ENCODE data around the gene TCIRG1. TPM values are rescaled to one million over a fixed set of nuclear protein-coding genes. Genes with fewer than 3 reads are reported as not detected.

The TCIRG1 gene, protein sequence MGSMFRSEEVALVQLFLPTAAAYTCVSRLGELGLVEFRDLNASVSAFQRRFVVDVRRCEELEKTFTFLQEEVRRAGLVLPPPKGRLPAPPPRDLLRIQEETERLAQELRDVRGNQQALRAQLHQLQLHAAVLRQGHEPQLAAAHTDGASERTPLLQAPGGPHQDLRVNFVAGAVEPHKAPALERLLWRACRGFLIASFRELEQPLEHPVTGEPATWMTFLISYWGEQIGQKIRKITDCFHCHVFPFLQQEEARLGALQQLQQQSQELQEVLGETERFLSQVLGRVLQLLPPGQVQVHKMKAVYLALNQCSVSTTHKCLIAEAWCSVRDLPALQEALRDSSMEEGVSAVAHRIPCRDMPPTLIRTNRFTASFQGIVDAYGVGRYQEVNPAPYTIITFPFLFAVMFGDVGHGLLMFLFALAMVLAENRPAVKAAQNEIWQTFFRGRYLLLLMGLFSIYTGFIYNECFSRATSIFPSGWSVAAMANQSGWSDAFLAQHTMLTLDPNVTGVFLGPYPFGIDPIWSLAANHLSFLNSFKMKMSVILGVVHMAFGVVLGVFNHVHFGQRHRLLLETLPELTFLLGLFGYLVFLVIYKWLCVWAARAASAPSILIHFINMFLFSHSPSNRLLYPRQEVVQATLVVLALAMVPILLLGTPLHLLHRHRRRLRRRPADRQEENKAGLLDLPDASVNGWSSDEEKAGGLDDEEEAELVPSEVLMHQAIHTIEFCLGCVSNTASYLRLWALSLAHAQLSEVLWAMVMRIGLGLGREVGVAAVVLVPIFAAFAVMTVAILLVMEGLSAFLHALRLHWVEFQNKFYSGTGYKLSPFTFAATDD
- 56.2 and 72.3 TPM in 2 replicates for total RNA-seq

DNA sequence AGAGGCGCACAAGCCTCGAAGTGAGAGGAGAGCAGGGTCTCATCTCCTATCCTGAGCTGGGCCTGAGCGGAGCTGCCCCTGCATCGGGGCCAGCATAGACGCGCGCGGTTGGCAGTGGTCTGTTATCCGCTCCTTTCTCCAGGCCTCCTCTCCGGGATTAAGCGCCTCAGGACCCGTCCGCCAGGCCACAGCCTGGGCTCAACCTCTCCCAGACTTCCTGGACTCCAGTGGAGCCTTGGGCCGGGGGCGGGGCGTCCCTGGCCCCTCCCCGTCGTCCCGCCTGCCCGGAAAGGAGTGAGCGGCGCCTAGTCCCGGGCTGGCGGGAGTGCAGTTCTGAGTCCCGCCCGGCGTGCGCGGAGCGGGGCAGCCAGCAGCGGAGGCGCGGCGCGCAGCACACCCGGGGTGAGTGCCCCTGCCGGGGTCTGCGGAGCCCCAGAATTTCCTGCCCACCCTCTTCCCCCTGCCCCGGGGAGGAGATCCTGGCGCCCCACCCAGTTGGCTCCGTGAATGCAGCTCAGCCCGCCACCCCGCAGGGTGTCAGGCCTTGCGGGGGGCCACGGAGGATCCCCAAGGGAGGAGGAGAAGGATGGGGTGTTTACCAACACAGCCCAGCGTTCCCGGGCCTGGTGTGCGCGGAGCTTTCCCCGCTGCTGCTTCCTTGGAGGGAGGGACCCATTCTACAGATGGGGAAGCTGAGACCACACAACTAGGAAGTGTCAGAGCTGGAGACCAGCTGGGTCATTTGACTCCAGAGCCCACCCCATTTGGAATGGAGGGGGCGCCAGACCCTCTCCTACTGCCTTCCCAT, at the start of gene TCIRG1:
TSS of gene TCIRG1 (plus strand) at position 308 of the 808 bp plus-strand sequence. CDS start 2,247 bp downstream, outside the sequence.

DNA sequence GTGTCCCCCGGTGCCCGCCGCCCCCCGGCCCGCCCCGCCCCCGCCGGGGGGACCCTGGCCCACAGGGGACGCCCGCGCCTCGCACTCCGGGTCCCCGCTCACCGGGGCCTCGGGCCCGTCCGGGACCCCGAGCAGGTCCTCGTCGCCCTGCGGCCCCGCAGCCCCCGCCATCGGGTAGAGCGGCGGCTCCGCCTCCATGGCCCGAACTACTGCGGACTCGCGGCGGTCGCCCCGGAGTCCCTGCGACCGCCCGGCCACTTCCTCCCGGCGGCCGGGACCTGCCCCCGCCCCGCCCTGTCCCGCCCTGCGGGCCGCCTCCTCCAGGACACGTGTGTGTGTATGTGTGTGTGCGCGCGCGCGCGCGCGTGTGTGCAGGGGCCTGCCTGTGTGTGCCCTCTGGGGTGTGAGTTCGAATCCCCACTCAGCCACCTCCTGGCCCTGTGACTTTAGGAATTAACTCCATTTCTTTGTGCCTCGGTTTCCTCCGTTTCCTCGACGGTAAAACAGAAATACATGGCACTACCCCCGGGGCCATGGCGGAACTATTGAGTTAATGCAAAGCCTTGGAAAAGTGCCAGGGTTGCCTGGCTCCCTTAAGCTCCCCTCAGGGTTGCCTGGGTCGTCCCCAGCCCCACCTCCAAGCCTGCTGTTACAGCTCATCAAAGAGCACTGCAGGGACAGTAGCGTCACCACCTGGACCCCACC, 34.8 kb upstream of the TCIRG1 start, which contains the start of gene UNC93B1:
TSS of gene UNC93B1 (minus strand) at position 252 of the 705 bp plus-strand sequence. CDS start at position 198, 54 bp downstream.

DNA sequence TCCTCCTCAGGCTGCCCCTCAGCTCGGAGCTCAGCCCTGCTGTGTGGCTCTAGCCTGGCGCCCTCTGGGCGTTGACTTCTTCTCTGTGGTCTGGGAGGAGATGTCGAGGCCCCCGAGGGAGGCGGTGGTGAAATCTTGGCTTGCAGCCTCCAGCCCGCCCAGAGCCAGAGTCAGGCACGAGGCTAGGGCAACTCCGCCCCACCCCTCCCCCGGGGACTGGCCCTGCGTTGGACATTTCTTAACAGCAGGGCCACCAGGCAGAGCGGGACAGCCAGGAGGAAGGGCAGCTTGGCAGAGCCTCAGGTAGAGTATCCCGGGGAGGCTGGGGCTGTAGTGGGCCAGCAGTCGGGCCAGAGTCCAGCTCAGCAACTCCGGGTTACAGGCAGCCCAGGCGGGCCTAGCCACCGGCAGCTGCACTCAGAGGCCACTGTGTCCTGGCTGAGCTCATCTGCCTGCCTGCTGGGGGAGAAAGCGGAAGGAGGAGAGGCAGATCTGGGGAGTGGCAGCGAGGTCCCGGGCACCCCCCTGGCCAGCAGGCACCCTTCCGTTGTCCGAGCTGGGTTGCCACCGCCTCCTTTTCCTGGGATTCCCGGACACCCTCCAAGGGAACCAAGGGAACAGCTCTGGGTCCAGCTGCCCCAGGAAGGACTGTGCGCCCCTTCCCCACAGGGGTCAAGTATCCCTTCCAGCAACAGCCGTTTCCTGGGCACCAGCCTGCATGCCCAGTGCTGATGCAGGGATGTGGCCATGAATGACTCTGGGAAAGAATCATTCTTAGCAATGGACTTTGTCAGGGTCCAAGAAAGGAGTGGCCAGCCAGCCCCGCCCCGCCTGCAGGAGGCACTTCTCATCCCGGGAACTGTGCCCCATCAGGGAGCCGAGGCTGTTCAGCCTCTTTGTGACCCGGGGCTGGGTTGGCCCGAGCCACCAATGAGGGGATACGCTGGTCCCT, 28.5 kb upstream of the TCIRG1 start, which contains the start of gene ALDH3B1:
TSS of gene ALDH3B1 (plus strand) at position 238 of the 952 bp plus-strand sequence. CDS start 4,971 bp downstream, outside the sequence.

DNA sequence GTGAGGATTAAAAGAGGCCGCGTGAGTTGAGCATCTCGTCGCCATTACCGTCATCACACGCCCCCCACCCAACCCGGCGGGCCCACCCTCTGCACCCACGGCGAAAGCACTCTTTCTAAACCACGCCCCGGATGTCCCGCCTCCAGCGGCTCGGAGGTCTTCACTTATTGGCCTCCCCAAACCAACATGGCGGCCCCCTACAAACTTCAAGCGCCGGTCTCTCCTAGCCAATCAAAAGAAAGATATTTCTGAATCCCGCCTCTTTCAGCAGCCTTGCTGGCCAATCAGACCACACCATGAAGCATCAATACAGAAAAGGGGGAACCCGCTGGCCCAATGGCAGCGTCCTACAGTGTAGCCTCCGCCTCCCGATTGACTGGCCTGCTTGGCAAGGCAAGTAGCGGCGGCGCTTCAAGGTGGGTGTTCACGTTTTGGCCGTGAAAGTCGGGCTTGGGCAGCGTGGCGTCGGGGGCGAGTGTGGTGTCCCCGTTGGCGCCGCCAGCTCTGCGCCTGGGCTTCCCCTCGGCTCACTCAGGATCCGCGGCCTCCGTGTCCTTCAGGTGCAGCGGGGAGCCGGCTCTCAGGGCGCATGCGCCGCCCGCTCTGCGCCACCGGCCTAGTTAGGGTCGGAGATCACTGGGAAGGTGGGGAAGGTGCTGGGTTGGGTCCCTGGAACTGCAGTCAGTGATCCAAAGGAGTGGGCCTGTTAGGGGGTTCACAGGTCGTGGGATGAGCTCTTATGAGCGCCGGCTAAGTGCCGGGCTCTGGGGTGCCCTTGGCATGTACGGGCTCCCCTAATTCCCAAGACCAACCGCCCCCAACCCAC, 8.3 kb upstream of the TCIRG1 start, which contains the start of gene NDUFS8:
TSS of gene NDUFS8 (plus strand) at position 364 of the 826 bp plus-strand sequence. CDS start 1,471 bp downstream, outside the sequence.

Other genes starting within 250 kb of the TCIRG1 start
- 12.0 and 29.9 TPM in 2 replicates for gene UNC93B1, start 34.9 kb upstream of the TCIRG1 start, total RNA-seq
- under 0.01 and 0.30 TPM in 2 replicates for gene ALDH3B1, start 28.7 kb upstream of the TCIRG1 start, total RNA-seq
- gene NDUFS8, start 8.3 kb upstream of the TCIRG1 start, total RNA-seq: 91.6 and 117 TPM in 2 replicates
- 11.7 and 15.8 TPM in 2 replicates for gene CHKA, start 82.4 kb downstream of the TCIRG1 start, total RNA-seq
- gene KMT5B, start 174.3 kb downstream of the TCIRG1 start, total RNA-seq: 24.2 and 26.0 TPM in 2 replicates
- 9.3 and 10.7 TPM in 2 replicates for gene C11orf24, start 232.9 kb downstream of the TCIRG1 start, total RNA-seq

All from epithelial cell of umbilical artery (primary cell).